ENCODE results near the gene BTBD2.

- TF ChIP-seq CTCF (IDR thresholded peaks at IDR 0.05) (no peak), ZFX (IDR thresholded peaks at IDR 0.05; ENCODE audit: borderline replicate concordance) (no peak)
Measured at GRCh38 chr19:1990230-1991017, 25.1 kb downstream of the BTBD2 start.

All from 22Rv1 (cell line).